ENCODE results near the gene KAT8. TPM values are rescaled to one million over a fixed set of nuclear protein-coding genes. Genes with fewer than 3 reads are reported as not detected.

Gene KAT8
- total and polyA plus RNA-seq, 2 of the 13 experiments (the other 11 are each of a cell fraction or from before 2014, with no cell fraction given), result 79.0 to 84.2 TPM

DNA sequence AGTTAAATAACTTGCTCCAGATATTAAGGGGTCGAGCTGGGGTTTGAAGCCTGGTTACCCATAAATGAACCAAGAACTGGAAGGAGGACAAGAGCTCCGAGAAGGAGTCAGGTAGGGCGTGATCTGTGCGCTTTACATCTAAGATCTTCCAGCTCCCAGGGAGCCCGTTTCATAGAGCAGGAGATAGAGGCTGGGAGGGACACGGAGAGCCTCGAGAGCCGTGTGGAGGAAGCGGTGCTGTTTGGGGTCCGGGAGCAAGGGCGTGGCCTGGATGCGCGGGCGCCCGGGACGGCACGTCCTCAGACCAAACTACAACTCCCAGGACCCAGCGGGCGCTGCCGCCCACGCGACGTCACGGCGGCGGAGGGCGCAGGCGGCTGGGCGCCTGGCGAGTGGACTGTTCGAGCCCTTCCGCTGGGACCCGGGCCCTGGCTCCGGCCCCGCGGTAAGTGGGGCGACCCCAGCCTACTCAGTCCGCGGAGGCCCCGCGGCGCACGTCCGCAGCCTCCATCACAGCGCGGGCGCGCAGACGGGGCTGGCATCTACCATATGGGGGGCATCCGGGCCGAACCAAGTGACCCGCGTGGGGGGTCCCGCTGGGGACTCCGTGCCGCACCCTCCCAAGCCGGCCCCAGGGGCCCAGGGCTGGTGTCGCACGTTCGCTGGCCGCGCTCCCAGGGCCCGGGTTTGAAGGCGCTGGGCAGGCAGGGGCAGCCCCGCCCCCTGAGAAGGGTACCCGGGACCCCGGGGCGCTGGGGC is 9.2 kb upstream of the KAT8 start, which contains the start of gene BCKDK (continued):
- TF ChIP-seq ZNF460 (CRISPR knock-in tag; IDR thresholded peaks at IDR 0.05; ENCODE audit: borderline replicate concordance), result no peak
- TF ChIP-seq ZNF263 (CRISPR knock-in tag; IDR thresholded peaks at IDR 0.05), result peak; percentile 77
- TF ChIP-seq, protein P1, sequence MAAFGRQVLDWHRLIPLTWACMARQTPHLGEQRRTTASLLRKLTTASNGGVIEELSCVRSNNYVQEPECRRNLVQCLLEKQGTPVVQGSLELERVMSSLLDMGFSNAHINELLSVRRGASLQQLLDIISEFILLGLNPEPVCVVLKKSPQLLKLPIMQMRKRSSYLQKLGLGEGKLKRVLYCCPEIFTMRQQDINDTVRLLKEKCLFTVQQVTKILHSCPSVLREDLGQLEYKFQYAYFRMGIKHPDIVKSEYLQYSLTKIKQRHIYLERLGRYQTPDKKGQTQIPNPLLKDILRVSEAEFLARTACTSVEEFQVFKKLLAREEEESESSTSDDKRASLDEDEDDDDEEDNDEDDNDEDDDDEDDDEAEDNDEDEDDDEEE (CRISPR knock-in tag; IDR thresholded peaks at IDR 0.05), result peak; percentile 99
- no peak for TF ChIP-seq RARG (CRISPR knock-in tag; IDR thresholded peaks at IDR 0.05; ENCODE audit: low read depth)
- TF ChIP-seq DPF2 (CRISPR knock-in tag; IDR thresholded peaks at IDR 0.05; ENCODE audit: borderline replicate concordance, low read depth), result 0 out of 2 replicates have a peak, but pooled peaks have one; percentile 30
- no peak for TF ChIP-seq PCBP2 (optimal IDR thresholded peaks at IDR 0.05; ENCODE audit: low read depth, low read length, poor library complexity, severe bottlenecking)
- TF ChIP-seq SNAPC4 (CRISPR knock-in tag; IDR thresholded peaks at IDR 0.05), result no peak
- no peak for TF ChIP-seq MIXL1 (CRISPR knock-in tag; IDR thresholded peaks at IDR 0.05)
- TF ChIP-seq TEAD2 (CRISPR knock-in tag; IDR thresholded peaks at IDR 0.05), result no peak
- no peak for TF ChIP-seq IRX3 (CRISPR knock-in tag; IDR thresholded peaks at IDR 0.05; ENCODE audit: borderline replicate concordance, low read depth)
- peak; percentile 40 for TF ChIP-seq ASH2L (IDR thresholded peaks at IDR 0.05; ENCODE audit: insufficient read length, low read depth, low read length)
- no peak for TF ChIP-seq ZNF577 (CRISPR knock-in tag; IDR thresholded peaks at IDR 0.05; ENCODE audit: borderline replicate concordance, low read depth)
- TF ChIP-seq ZBTB33 (CRISPR knock-in tag; IDR thresholded peaks at IDR 0.05), result no peak; the same call in 1 of the 2 replicates
- TF ChIP-seq ZNF501 (CRISPR knock-in tag; IDR thresholded peaks at IDR 0.05), result peak; percentile 82; the same call in 1 of the 2 replicates
- no peak for TF ChIP-seq KDM4B (CRISPR knock-in tag; IDR thresholded peaks at IDR 0.05)
- TF ChIP-seq, protein P2, sequence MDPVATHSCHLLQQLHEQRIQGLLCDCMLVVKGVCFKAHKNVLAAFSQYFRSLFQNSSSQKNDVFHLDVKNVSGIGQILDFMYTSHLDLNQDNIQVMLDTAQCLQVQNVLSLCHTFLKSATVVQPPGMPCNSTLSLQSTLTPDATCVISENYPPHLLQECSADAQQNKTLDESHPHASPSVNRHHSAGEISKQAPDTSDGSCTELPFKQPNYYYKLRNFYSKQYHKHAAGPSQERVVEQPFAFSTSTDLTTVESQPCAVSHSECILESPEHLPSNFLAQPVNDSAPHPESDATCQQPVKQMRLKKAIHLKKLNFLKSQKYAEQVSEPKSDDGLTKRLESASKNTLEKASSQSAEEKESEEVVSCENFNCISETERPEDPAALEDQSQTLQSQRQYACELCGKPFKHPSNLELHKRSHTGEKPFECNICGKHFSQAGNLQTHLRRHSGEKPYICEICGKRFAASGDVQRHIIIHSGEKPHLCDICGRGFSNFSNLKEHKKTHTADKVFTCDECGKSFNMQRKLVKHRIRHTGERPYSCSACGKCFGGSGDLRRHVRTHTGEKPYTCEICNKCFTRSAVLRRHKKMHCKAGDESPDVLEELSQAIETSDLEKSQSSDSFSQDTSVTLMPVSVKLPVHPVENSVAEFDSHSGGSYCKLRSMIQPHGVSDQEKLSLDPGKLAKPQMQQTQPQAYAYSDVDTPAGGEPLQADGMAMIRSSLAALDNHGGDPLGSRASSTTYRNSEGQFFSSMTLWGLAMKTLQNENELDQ (CRISPR knock-in tag; IDR thresholded peaks at IDR 0.05; ENCODE audit: borderline replicate concordance), result peak; percentile 27; the same call in 1 of the 2 replicates
- TF ChIP-seq MTA3 (CRISPR knock-in tag; IDR thresholded peaks at IDR 0.05), result no peak
- no peak for TF ChIP-seq ZNF468 (CRISPR knock-in tag; IDR thresholded peaks at IDR 0.05)
- no peak for TF ChIP-seq RFX3 (CRISPR knock-in tag; IDR thresholded peaks at IDR 0.05)

All from HepG2 (cell line).